Measurements from ENCODE around the gene ZC3H10. TPM values are rescaled to one million over a fixed set of nuclear protein-coding genes. Genes with fewer than 3 reads are reported as not detected.

Gene ZC3H10
- total RNA-seq, 1 experiment from 2014 or later: 8.2 TPM

DNA sequence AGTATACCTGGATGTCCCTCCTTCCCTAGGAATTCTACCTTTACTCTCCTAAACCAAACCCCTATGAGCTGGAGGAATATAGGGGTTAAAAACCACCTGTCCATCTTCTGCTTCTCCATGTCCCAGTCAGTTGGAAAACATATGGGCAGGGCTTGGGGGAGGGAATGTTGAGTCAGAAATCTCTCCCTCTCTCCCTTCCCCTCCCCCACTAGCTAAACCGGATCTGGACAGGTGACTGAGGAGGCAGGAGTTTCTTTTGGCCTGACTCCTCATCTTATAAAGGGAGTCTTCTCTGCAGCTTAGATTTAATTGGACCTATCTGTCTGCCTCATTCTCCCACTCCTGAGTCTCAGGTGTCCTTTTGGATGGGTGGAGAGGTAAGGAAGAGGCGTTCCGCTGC is 32.0 kb upstream of the ZC3H10 start:
- Mint-ChIP-seq H3K36me3 (ENCODE audit: insufficient read depth, unreplicated experiment) (peaks cover 70% of the 10 kb centered on the region), H3K4me1 (ENCODE audit: low read depth, unreplicated experiment) (peaks cover 32% of the 10 kb centered on the region), H3K27ac (ENCODE audit: unreplicated experiment) (no peak overlapping the region), H3K9me3 (ENCODE audit: low read depth, unreplicated experiment) (no peaks in the 10 kb centered on the region), H3K4me3 (ENCODE audit: low read depth, unreplicated experiment) (peak overlapping the region; percentile 23), H3K27me3 (ENCODE audit: unreplicated experiment) (no peaks in the 10 kb centered on the region)
- TF ChIP-seq, protein P1, sequence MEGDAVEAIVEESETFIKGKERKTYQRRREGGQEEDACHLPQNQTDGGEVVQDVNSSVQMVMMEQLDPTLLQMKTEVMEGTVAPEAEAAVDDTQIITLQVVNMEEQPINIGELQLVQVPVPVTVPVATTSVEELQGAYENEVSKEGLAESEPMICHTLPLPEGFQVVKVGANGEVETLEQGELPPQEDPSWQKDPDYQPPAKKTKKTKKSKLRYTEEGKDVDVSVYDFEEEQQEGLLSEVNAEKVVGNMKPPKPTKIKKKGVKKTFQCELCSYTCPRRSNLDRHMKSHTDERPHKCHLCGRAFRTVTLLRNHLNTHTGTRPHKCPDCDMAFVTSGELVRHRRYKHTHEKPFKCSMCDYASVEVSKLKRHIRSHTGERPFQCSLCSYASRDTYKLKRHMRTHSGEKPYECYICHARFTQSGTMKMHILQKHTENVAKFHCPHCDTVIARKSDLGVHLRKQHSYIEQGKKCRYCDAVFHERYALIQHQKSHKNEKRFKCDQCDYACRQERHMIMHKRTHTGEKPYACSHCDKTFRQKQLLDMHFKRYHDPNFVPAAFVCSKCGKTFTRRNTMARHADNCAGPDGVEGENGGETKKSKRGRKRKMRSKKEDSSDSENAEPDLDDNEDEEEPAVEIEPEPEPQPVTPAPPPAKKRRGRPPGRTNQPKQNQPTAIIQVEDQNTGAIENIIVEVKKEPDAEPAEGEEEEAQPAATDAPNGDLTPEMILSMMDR (IDR thresholded peaks at IDR 0.05; ENCODE audit: unreplicated experiment): no peak
- BruUV-seq (replicated peaks): no TSS peak
- peak; percentile 47 for DNase-seq
- intact Hi-C loops (cut with micrococcal nuclease; ENCODE audit: unreplicated experiment): no loop called here
- CTCF ChIA-PET: no interaction called here

DNA sequence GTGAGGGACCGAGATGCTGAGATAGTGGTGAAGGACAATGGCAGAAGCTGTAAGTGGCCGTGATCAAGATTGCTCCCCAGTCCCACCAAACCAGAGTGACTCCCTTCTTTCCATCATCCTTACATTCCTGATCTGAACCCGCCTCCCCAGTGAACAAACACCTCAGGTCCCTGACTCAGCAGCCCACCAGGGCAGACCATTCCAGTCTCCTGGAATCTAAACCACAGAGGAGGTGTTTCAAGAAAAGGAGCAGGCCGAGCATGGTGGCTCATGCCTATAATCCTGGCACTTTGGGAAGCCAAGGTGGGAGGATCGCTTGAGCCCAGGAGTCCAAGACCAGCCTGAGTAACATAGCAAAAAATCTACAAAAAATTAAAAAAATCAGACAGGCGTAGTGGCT is 31.5 kb upstream of the ZC3H10 start:
- H3K27ac Mint-ChIP-seq (ENCODE audit: unreplicated experiment): no peak overlapping the region
- TF ChIP-seq, protein P1 (IDR thresholded peaks at IDR 0.05; ENCODE audit: unreplicated experiment): no peak

DNA sequence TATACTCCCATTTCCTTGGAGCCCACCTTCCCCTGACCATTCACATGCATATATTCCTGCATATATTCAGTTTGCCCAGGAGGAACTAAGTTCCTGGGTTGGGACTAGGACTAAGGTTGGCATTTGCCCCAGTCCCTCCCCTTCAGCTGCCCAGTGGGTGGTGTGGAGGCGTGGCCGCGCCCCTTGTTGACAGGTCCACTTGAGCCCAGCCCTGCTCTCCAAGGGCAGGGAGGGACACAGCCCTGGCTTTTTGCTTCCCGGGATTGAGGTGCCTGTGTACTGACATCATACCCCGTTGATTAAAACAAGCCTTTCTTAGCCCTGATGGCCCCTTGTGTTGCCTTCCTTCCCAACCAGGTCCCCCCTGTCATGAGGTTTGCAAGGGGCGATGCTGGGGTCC is 30.8 kb upstream of the ZC3H10 start:
- no TSS peak for BruUV-seq (replicated peaks)
- Mint-ChIP-seq H3K27ac (ENCODE audit: unreplicated experiment) (no peak overlapping the region), H3K36me3 (ENCODE audit: insufficient read depth, unreplicated experiment) (peaks cover 66% of the 10 kb centered on the region), H3K9me3 (ENCODE audit: low read depth, unreplicated experiment) (no peaks in the 10 kb centered on the region), H3K27me3 (ENCODE audit: unreplicated experiment) (no peaks in the 10 kb centered on the region), H3K4me3 (ENCODE audit: low read depth, unreplicated experiment) (no peak overlapping the region), H3K4me1 (ENCODE audit: low read depth, unreplicated experiment) (peaks cover 21% of the 10 kb centered on the region)
- intact Hi-C loops (cut with micrococcal nuclease; ENCODE audit: unreplicated experiment): no loop called here
- CTCF ChIA-PET: no interaction called here
- peak; percentile 39 for DNase-seq
- TF ChIP-seq, protein P1 (IDR thresholded peaks at IDR 0.05; ENCODE audit: unreplicated experiment): no peak

More for the DNA sequence above, 31.5 kb upstream of the ZC3H10 start:
- Mint-ChIP-seq H3K9me3 (ENCODE audit: low read depth, unreplicated experiment) (no peaks in the 10 kb centered on the region), H3K4me3 (ENCODE audit: low read depth, unreplicated experiment) (no peak overlapping the region), H3K36me3 (ENCODE audit: insufficient read depth, unreplicated experiment) (peaks cover 66% of the 10 kb centered on the region), H3K27me3 (ENCODE audit: unreplicated experiment) (no peaks in the 10 kb centered on the region), H3K4me1 (ENCODE audit: low read depth, unreplicated experiment) (peaks cover 27% of the 10 kb centered on the region)
- CTCF ChIA-PET: interaction anchor here (0.5 kb wide), 1 partner anchor 12 kb away, joined by 5 read pairs; no protein-coding TSS in a partner anchor
- intact Hi-C loops (cut with micrococcal nuclease; ENCODE audit: unreplicated experiment): no loop called here
- no TSS peak for BruUV-seq (replicated peaks)
- DNase-seq: no peak

DNA sequence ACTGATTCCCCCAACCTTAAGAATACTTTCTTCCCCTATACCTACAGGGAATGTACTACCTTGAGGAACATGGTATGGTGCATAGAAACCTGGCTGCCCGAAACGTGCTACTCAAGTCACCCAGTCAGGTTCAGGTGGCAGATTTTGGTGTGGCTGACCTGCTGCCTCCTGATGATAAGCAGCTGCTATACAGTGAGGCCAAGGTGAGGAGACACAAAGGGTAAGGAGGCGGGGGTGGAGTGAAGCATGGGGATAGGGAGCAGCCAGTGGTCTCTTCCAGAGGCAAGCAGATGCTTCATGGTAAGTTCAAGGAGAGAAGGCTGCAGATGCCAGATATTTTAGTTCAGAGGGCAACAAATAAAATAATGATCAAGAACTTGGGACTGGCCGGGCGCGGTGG is 20.3 kb upstream of the ZC3H10 start:
- Mint-ChIP-seq H3K4me3 (ENCODE audit: low read depth, unreplicated experiment) (no peak overlapping the region), H3K27me3 (ENCODE audit: unreplicated experiment) (no peaks in the 10 kb centered on the region), H3K4me1 (ENCODE audit: low read depth, unreplicated experiment) (no peaks in the 10 kb centered on the region), H3K27ac (ENCODE audit: unreplicated experiment) (no peak overlapping the region), H3K9me3 (ENCODE audit: low read depth, unreplicated experiment) (no peaks in the 10 kb centered on the region), H3K36me3 (ENCODE audit: insufficient read depth, unreplicated experiment) (peaks cover 89% of the 10 kb centered on the region)
- CTCF ChIA-PET: no interaction called here
- BruUV-seq (replicated peaks): no TSS peak
- TF ChIP-seq, protein P1 (IDR thresholded peaks at IDR 0.05; ENCODE audit: unreplicated experiment): no peak
- intact Hi-C loops (cut with micrococcal nuclease; ENCODE audit: unreplicated experiment): no loop called here
- no peak for DNase-seq
